ENCODE data around the gene RPN2. TPM values are rescaled to one million over a fixed set of nuclear protein-coding genes. Genes with fewer than 3 reads are reported as not detected.

RPN2 gene
- total and polyA plus RNA-seq, 4 donors, result 153 to 241 (median 177) TPM

GRCh38 chr20:37154684-37155298, 24.3 kb upstream of the RPN2 start:
- WGBS, result 97% methylated on average over 6 of the region's 6 CpGs
- peaks cover 0 to 2% (median under 1%) of the 10 kb centered on the region in 4 donors for H3K36me3 ChIP-seq (ENCODE audit: control insufficient read depth in 4 of 4, insufficient read depth in 3 of 4, low read depth in 1 of 4, low read length in 3 of 4)
- TF ChIP-seq RXRA (IDR thresholded peaks at IDR 0.05) (no peak), RAD21 (IDR thresholded peaks at IDR 0.05) (no peak), YY1 (IDR thresholded peaks at IDR 0.05) (no peak)
- no peak overlapping the region for H3K4me3 ChIP-seq (ENCODE audit: low read depth in 1 of 3, low read length in 3 of 3)
- peaks cover 0 to 5% (median 0%) of the 10 kb centered on the region in 4 donors for H3K4me1 ChIP-seq (ENCODE audit: control insufficient read depth in 4 of 4, insufficient read depth in 4 of 4, low read length in 3 of 4)
- no peaks in the 10 kb centered on the region for H3K27me3 ChIP-seq (ENCODE audit: control insufficient read depth in 4 of 4, insufficient read depth in 4 of 4, low read length in 3 of 4)
- no peak for DNase-seq (ENCODE audit: low spot score)
- H3K9ac ChIP-seq (ENCODE audit: low read depth in 1 of 2, low read length in 2 of 2), result no peak overlapping the region
- no peaks in the 10 kb centered on the region for H3K9me3 ChIP-seq (ENCODE audit: control insufficient read depth in 4 of 4, low read length in 3 of 4)
- H3K27ac ChIP-seq (ENCODE audit: low read depth in 1 of 2, low read length in 2 of 2), result no peak overlapping the region

- no peak overlapping the region for H3K4me3 ChIP-seq (ENCODE audit: low read depth in 1 of 3, low read length in 3 of 3)
- WGBS, result 88% methylated on average over 9 of the region's 9 CpGs
- TF ChIP-seq REST (IDR thresholded peaks at IDR 0.05), result no peak
- TF ChIP-seq SP1 (IDR thresholded peaks at IDR 0.05), result peak; percentile 16
- no peak for TF ChIP-seq EGR1 (IDR thresholded peaks at IDR 0.05; ENCODE audit: low read depth in 2 of 2)
- no peak for TF ChIP-seq ZBTB33 (IDR thresholded peaks at IDR 0.05)
- TF ChIP-seq GABPA (IDR thresholded peaks at IDR 0.05 in 1 of 2, conservative IDR thresholded peaks at IDR 0.05 in 1 of 2), result no peak
- no peak for TF ChIP-seq FOXA2 (IDR thresholded peaks at IDR 0.05)
- peak; percentile 53 to 69 for TF ChIP-seq HNF4A (conservative IDR thresholded peaks at IDR 0.05)
- no peak overlapping the region for H3K9ac ChIP-seq (ENCODE audit: low read depth in 1 of 2, low read length in 2 of 2)
- no peaks in the 10 kb centered on the region for H3K27me3 ChIP-seq (ENCODE audit: control insufficient read depth in 4 of 4, insufficient read depth in 4 of 4, low read length in 3 of 4)
- DNase-seq (ENCODE audit: low spot score), result no peak
- H3K4me1 ChIP-seq (ENCODE audit: control insufficient read depth in 4 of 4, insufficient read depth in 4 of 4, low read length in 3 of 4), result peaks cover 0 to 5% (median 0%) of the 10 kb centered on the region in 4 donors
- no peaks in the 10 kb centered on the region for H3K9me3 ChIP-seq (ENCODE audit: control insufficient read depth in 4 of 4, low read length in 3 of 4)
- H3K27ac ChIP-seq (ENCODE audit: low read depth in 1 of 2, low read length in 2 of 2), result no peak overlapping the region
- H3K36me3 ChIP-seq (ENCODE audit: control insufficient read depth in 4 of 4, insufficient read depth in 3 of 4, low read depth in 1 of 4, low read length in 3 of 4), result peaks cover 0 to 2% (median under 1%) of the 10 kb centered on the region in 4 donors
These were observed 23.1 kb upstream of the RPN2 start for GRCh38 chr20:37155987-37156386.

GRCh38 chr20:37158248-37158647, 20.9 kb upstream of the RPN2 start:
- no peak overlapping the region for H3K9ac ChIP-seq (ENCODE audit: low read depth in 1 of 2, low read length in 2 of 2)
- WGBS, result 96% methylated on average over 4 of the region's 4 CpGs
- no peaks in the 10 kb centered on the region for H3K27me3 ChIP-seq (ENCODE audit: control insufficient read depth in 4 of 4, insufficient read depth in 4 of 4, low read length in 3 of 4)
- H3K9me3 ChIP-seq (ENCODE audit: control insufficient read depth in 4 of 4, low read length in 3 of 4), result no peaks in the 10 kb centered on the region
- H3K4me1 ChIP-seq (ENCODE audit: control insufficient read depth in 4 of 4, insufficient read depth in 4 of 4, low read length in 3 of 4), result peaks cover 0 to 5% (median 0%) of the 10 kb centered on the region in 4 donors
- H3K27ac ChIP-seq (ENCODE audit: low read depth in 1 of 2, low read length in 2 of 2), result no peak overlapping the region
- H3K36me3 ChIP-seq (ENCODE audit: control insufficient read depth in 4 of 4, insufficient read depth in 3 of 4, low read depth in 1 of 4, low read length in 3 of 4), result peaks cover 0 to 2% (median 0%) of the 10 kb centered on the region in 4 donors
- TF ChIP-seq RXRA (IDR thresholded peaks at IDR 0.05), result no peak
- TF ChIP-seq FOXA2 (IDR thresholded peaks at IDR 0.05), result no peak
- no peak for TF ChIP-seq RAD21 (IDR thresholded peaks at IDR 0.05)
- TF ChIP-seq CTCF (IDR thresholded peaks at IDR 0.05; ENCODE audit: low read depth, low read length, missing input control), result no peak
- TF ChIP-seq ZBTB33 (IDR thresholded peaks at IDR 0.05), result no peak
- no peak overlapping the region for H3K4me3 ChIP-seq (ENCODE audit: low read depth in 1 of 3, low read length in 3 of 3)
- no peak for DNase-seq (ENCODE audit: low spot score)

Measured in liver (tissue), 9 donors.